Mucosa of descending colon (tissue), 3 donors: ENCODE data around the gene CTSZ. TPM values are rescaled to one million over a fixed set of nuclear protein-coding genes. Genes with fewer than 3 reads are reported as not detected.

Source experiments
- ATAC-seq: fragments of 200-7000 bp; cut with Tn5 transposase; one replicate; pipeline ENCODE4 v1.9.1; 2020; ENCODE audit warnings: mild to moderate bottlenecking, moderate library complexity
- DNase-seq, 3 donors: peaks; one replicate each; pipeline ENCODE4 v3.0.0-alpha.2; 2020
- H3K36me3 ChIP-seq: fragments of 200-600 bp; one replicate; pipeline ENCODE4 v1.8.0; 2021; ENCODE audit warnings: low read depth, mild to moderate bottlenecking
- H3K4me1 ChIP-seq: fragments of 200-600 bp; one replicate; pipeline ENCODE4 v1.8.0; 2021; ENCODE audit warnings: low read depth, mild to moderate bottlenecking
- H3K4me3 ChIP-seq: fragments of 200-600 bp; one replicate; pipeline ENCODE4 v1.8.0; 2021; ENCODE audit warnings: mild to moderate bottlenecking
- H3K9me3 ChIP-seq: fragments of 200-600 bp; one replicate; pipeline ENCODE4 v1.8.0; 2021; ENCODE audit warnings: mild to moderate bottlenecking
- intact Hi-C, 2 donors: fragments of 100-400 bp; cut with DNase I in 1 of 2; cut with micrococcal nuclease in 1 of 2; formaldehyde crosslinking; loops; one replicate each; pipeline versions ENCODE4 v1.11.0 to v1.11.1; 2022; cut with DNase I, micrococcal nuclease
- total RNA-seq, 3 donors: library from RNA; stranded (reverse); fragmentation: NEBNext Ultra II Directional in 2 of 3; extraction: Animal tissue kit (Norgen Biotek cat#: 25700) in 2 of 3; gene quantifications; one replicate each; pipeline versions ENCODE4 v1.2.1 to v1.2.4, GENCODE V29; 2021 to 2023
- TF ChIP-seq, protein P1 (sequence below): fragments of 200-600 bp; IDR thresholded peaks from one replicate; pipeline ENCODE4 v1.8.0; 2022; ENCODE audit warnings: antibody characterized with exemption, mild to moderate bottlenecking
- donor health status: DM: no; HTN: no; CAD: no; lungs with moderate emphysema.
- donor health status: DM: no; HTN: no; CAD: no.
- donor health status: DM: no; HTN: yes; CAD: no.

CTSZ gene
- total RNA-seq, 3 donors from 2014 or later = 269 to 272 (median 271) TPM

DNA sequence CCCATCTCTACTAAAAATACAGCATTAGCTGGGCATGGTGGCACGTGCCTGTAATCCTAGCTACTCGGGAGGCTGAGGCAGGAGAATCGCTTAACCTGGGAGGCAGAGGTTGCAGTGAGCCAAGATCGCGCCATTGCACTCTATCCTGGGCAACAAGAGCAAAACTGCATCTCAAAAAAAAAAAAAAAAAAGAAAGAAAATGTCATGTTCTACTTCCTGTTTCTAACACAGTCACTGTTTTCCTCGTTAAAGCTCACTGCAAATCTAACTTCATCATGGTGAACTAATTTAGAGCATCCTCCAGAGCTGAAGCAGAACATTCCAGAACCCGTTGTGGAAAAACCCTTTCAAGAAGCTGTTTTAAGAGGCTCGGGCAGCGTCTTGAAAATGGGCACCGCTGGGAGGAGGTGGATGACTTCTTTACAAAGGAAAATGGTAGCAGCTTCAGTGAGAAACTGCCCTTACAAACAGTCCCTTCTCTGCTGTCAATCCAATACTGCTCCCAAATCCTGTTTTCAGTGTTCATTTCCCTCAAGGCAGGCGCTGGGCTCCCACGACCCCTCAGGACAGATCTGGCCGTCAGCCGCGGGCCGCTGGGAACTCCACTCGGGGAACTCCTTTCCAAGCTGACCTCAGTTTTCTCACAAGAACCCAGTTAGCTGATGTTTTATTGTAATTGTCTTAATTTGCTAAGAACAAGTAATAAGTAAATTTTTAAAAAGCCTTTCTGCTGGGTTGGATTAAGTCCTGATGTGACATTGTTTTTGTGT is 12.5 kb downstream of the CTSZ start:
- TF ChIP-seq, protein P1, sequence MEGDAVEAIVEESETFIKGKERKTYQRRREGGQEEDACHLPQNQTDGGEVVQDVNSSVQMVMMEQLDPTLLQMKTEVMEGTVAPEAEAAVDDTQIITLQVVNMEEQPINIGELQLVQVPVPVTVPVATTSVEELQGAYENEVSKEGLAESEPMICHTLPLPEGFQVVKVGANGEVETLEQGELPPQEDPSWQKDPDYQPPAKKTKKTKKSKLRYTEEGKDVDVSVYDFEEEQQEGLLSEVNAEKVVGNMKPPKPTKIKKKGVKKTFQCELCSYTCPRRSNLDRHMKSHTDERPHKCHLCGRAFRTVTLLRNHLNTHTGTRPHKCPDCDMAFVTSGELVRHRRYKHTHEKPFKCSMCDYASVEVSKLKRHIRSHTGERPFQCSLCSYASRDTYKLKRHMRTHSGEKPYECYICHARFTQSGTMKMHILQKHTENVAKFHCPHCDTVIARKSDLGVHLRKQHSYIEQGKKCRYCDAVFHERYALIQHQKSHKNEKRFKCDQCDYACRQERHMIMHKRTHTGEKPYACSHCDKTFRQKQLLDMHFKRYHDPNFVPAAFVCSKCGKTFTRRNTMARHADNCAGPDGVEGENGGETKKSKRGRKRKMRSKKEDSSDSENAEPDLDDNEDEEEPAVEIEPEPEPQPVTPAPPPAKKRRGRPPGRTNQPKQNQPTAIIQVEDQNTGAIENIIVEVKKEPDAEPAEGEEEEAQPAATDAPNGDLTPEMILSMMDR = no peak
- Histone ChIP-seq H3K36me3 (peaks cover 15% of the 10 kb centered on the region), H3K9me3 (no peaks in the 10 kb centered on the region), H3K4me1 (no peaks in the 10 kb centered on the region), H3K4me3 (no peak overlapping the region)
- intact Hi-C loops = no loop called here
- DNase-seq (peak in 1 of 3 donors; percentile 31), ATAC-seq (no peak)

DNA sequence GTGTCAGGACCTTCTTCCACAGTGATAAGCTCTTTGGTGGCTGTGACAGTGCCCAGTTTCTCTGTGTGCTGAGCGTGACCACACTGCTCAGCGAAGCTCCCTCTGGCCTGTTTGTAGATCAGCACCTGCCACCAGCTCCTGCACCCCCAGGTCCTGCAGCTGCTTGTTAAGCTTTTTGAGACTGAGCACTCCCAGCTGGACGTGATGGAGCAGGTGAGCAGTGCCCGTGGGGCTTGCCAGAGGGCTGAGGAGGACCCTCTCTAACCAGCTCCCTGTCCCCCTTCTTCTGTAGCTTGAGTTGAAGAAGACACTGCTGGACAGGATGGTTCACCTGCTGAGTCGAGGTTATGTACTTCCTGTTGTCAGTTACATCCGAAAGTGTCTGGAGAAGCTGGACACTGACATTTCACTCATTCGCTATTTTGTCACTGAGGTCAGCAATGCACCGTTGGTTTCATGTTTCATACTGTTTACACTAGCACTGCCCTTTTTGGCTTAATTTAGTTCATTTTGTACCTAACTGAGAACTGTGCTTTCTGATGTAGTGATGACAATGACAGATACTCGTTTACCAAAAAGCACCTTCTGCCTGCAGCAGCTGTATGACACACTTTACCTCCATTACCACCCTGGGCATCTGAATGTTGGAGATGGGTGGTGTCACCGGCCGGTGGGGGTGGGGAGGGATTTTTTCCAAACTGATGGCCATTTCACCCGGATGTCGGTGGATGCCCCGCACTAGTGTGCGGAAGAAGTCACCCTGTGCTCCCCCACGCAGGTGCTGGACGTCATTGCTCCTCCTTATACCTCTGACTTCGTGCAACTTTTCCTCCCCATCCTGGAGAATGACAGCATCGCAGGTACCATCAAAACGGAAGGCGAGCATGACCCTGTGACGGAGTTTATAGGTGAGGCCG is 13.5 kb downstream of the CTSZ start:
- DNase-seq (peak in 1 of 3 donors; percentile 29), ATAC-seq (peak; percentile 23)
- no peaks in the 10 kb centered on the region for H3K9me3 ChIP-seq
- peaks cover 18% of the 10 kb centered on the region for H3K36me3 ChIP-seq
- intact Hi-C loops = no loop called here
- no peaks in the 10 kb centered on the region for H3K4me1 ChIP-seq
- no peak overlapping the region for H3K4me3 ChIP-seq
- TF ChIP-seq, protein P1 = no peak

DNA sequence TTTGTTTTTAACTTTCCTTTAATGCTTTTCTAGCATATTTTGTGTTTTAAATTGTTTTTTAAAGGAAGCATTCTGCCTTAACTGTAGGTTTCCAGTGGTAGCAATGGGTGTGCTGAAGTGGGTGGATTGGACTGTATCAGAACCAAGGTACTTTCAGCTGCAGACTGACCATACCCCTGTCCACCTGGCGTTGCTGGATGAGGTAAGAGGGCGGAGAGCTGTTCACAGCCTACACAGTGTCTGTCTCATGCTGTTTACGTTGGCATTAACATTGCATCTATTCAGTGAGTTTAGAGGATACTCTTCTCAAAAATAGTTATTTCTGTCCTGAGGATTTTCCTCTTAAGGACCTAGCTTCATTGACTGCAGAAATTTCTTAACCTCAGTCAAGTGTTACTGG is 14.1 kb downstream of the CTSZ start:
- H3K36me3 ChIP-seq = peaks cover 18% of the 10 kb centered on the region
- H3K4me3 ChIP-seq = no peak overlapping the region
- TF ChIP-seq, protein P1 = no peak
- intact Hi-C loops = no loop called here
- no peaks in the 10 kb centered on the region for H3K9me3 ChIP-seq
- no peaks in the 10 kb centered on the region for H3K4me1 ChIP-seq
- DNase-seq (no peak), ATAC-seq (peak; percentile 12)

DNA sequence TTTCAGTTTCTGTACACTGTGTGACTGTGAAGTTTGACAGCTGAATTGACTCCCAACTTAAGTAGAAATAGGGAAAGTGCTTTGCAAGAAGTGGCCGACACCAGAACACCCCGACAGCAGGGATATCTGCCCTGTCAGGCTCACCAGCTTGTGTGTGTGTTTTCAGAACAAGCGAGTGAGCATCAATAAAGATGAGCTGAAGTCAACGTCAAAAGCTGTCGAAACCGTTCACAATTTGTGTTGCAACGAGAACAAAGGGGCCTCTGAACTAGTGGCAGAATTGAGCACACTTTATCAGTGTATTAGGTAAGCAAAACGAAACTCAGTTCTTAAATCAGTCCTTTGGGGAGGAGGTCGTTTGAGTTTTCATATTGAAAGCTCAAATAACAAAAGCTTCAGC is 15.3 kb downstream of the CTSZ start:
- ATAC-seq = no peak
- H3K9me3 ChIP-seq = no peaks in the 10 kb centered on the region
- no peaks in the 10 kb centered on the region for H3K4me1 ChIP-seq
- H3K36me3 ChIP-seq = peaks cover 16% of the 10 kb centered on the region
- TF ChIP-seq, protein P1 = no peak
- H3K4me3 ChIP-seq = no peak overlapping the region
- intact Hi-C loops = no loop called here
- DNase-seq = no peak

DNA sequence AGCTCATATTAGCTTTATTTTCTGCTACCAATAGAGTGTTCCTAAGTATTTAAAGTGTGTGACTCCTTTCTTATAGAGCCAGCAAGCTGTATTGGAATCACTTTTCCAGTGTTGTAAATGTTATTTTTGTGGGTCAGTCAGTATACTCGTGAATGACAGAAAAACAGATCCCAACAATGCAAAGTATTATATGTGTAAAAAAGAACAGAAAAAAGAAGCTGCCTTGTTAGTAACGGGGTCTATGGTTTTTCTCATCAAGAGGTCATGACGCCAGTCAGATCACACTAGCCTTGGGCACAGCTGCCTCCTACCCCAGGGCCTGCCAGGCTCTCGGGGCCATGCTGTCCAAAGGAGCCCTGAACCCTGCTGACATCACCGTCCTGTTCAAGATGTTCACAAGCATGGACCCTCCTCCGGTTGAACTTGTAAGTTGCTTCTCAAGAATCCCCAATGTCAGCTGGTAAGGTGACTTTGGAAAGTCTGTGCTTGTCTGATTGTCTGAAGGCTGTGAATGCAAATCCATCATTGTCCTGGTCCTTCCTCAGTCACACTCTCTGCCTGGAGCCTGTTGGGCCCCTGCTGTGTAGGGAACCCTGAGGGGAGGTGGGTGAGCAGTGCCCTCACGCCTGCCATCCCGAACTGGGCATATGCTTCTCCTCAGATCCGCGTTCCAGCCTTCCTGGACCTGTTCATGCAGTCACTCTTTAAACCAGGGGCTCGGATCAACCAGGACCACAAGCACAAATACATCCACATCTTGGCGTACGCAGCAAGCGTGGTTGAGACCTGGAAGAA is 16.2 kb downstream of the CTSZ start:
- intact Hi-C loops = no loop called here
- H3K9me3 ChIP-seq = no peaks in the 10 kb centered on the region
- DNase-seq = no peak

More for the DNA sequence above, 16.2 kb downstream of the CTSZ start:
- Histone ChIP-seq H3K4me1 (no peaks in the 10 kb centered on the region), H3K36me3 (peaks cover 13% of the 10 kb centered on the region), H3K4me3 (no peak overlapping the region)
- ATAC-seq = no peak
- TF ChIP-seq, protein P1 = no peak
